GM12874 (cell line): ENCODE measurements around the gene ZBED1.

ENCODE experiments used
- TF ChIP-seq, protein P1 (sequence below): IDR thresholded peaks from 2 replicates; pipeline ENCODE4 v1.5.1; 2011; ENCODE audit warnings: low read depth, mild to moderate bottlenecking, control low read depth, low read length, moderate library complexity; ENCODE audit not compliant: insufficient read depth

ZBED1 gene

DNA sequence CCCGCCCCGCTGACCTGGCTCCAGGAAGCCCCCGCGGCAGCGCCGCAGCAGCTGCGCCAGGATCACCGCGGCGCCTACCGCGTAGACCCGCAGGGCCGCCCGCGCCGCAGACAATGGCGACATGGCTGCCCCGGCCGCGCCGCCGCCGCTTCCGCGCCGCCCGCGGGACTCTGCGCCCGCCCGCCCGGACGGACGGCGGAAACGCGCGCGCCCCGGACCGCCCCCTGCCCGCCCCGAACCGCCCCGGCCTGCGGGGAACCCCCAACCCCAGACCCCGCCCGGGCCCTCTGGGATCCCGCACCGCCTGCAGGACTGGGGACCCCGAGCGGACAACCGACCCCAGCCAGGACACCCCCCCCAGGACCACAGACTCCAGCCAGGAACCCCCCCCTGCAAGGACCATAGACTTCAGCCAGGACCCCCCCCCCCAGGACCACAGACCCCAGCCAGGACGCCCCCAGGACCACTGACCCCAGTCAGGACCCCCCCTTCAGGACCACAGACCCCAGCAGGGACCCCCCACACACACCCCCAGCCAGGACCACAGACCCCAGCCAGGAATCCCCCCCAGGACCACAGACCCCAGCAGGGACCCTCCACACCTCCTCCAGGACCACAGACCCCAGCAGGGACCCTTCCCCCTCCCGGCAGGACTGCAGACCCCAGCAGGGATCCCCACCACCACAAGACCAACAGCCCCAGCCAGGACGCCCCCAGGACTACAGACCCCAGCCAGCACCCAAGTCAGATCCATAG lies at the start of gene ZBED1, which contains the start of gene DHRSX:
TSS of gene ZBED1 (minus strand) at position 174 of the 756 bp plus-strand sequence. CDS start 10,257 bp downstream, outside the sequence.
TSS of gene DHRSX (minus strand) at position 174 of the 756 bp plus-strand sequence. CDS start at position 123, 51 bp downstream.
- TF ChIP-seq, protein P1, sequence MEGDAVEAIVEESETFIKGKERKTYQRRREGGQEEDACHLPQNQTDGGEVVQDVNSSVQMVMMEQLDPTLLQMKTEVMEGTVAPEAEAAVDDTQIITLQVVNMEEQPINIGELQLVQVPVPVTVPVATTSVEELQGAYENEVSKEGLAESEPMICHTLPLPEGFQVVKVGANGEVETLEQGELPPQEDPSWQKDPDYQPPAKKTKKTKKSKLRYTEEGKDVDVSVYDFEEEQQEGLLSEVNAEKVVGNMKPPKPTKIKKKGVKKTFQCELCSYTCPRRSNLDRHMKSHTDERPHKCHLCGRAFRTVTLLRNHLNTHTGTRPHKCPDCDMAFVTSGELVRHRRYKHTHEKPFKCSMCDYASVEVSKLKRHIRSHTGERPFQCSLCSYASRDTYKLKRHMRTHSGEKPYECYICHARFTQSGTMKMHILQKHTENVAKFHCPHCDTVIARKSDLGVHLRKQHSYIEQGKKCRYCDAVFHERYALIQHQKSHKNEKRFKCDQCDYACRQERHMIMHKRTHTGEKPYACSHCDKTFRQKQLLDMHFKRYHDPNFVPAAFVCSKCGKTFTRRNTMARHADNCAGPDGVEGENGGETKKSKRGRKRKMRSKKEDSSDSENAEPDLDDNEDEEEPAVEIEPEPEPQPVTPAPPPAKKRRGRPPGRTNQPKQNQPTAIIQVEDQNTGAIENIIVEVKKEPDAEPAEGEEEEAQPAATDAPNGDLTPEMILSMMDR = no peak

DNA sequence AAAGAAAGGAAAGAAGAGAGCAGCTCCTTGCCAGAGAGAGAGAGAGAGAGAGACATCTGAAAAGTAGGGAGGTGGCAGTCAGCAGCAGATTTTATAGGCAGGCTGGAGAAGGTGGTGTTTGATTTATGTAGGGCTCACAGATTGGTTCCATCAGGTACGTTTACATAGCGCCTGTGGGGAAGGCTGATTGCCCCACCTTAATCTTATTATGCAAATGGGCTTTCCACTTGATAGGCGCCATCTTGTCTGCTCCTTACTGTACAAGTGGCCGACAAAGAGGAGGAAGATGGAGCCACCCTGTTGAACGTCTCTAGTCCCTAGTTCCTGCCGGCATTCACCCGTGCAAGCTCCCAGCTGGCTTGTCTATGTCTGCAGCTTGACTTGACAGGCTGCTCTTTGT lies 49.1 kb upstream of the ZBED1 start:
- TF ChIP-seq, protein P1 = no peak

DNA sequence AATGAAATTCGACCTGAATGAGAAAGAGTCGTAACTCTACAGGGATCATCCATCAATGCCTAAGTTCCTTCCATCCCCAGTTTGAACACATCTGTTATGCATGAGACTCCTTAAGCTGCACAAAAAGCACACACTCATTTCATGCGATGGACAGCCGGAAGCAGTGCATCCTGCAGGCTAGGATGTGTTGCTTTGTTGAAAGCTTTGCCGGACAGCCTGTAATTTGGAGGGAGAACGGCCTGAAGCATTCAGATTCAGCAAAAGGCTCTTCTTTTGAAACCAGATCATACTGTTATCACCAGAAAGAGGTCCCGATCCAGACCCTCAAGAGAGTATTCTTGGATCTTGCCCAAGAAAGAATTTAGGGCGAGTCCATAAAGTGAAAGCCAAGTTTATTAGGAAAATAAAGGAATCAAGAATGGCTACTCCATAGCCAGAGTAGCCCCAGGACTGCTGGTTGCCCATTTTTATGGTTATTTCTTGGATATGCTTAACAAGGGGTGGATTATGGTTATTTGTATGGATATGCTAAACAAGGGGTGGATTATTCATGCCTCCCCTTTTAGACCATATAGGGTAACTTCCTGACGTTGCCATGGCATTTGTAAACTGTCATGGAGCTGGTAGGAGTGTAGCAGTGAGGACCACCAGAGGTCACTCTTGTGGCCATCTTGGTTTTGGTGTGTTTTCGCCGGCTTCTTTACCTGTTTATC lies 48.1 kb upstream of the ZBED1 start:
- TF ChIP-seq, protein P1 = no peak

DNA sequence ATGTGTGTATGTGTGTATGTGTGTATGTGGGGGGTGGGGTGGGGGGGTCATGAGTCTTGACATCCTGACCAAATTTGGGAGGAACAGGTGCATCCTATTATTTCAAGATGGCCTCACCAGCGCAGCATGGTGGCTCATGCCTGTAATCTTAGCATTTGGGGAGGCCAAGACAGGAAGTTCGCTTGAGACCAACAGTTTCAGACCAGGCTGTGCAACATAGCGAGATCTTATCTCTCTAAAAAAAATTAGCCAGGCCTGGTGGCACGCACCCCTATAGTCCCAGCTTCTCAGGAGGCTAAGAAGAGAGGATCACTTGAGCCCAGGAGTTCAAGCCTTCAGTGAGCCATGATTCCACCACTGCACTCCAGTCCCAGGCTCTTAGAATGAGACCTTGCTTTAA lies 47.0 kb upstream of the ZBED1 start:
- TF ChIP-seq, protein P1 = no peak

DNA sequence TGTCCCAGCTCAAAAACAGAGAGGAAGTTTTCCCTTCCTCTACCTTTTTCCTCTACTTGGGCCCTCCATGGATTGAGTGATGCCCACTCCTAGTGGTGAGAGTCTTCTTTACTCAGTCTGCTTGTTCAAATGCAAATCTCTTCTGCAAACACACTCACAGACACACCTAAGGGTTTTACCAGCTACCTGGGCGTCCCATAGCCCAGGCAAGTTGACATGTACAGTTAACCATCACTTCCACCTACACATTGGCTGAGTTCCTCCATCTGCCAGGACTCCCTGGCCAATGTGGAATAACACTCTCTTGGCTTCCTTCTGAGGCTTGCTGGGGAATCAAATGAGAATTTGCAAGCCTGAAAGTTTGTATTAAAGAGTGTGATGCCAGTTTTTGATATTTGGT lies 45.7 kb upstream of the ZBED1 start:
- TF ChIP-seq, protein P1 = no peak

DNA sequence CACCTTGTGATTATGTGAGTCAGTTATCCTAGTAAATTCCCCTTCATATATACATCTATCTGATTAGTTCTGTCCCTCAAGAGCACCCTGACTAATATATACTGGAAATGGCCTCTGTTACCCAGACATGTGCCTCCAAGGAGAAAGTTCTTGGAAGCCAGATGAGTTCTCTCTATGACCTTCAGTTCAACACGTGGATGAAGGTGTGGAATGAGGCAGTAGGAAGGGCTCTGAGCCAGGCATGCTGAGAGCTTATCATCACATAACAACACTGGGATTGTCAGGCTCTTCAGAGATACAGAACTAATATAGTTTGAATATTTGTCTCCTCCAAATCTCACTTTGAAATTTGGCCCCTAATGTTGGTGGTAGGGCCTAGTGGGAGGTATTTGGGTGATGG lies 44.4 kb upstream of the ZBED1 start:
- TF ChIP-seq, protein P1 = no peak

DNA sequence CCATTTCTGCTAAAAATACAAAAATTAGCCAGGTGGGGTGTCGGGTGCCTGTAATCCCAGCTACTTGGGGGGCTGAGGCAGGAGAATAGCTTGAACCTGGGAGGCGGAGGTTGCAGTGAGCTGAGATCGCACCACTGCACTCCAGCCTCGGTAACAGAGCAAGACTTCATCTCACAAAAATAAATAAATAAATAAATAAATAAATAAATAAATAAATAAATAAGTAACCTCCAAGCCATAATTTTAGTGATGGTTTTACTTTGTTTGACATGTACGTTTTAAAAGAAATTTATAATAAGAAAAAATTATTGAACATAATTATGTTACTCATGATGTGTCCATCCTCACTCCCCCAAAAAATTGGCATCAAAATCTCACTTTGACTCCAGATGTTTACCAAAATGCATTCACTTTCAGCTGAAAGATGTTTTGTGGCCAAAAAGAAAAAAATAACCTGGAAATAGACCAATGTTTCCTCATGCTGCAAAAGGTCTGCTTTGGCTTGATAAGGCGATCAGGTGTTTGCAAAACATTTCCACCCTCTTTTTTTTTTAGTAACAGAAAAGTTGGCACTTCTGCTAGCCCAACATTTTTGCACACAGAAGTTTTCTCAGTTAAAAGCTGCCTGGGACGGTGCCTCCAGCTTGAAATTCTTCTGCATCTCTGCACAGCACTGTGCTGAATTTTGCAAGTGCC lies 42.2 kb upstream of the ZBED1 start:
- TF ChIP-seq, protein P1 = no peak
